HepG2 (cell line): ENCODE data around the gene OMA1. TPM values are rescaled to one million over a fixed set of nuclear protein-coding genes. Genes with fewer than 3 reads are reported as not detected.
"Not testable (repeated sequence)": the region's sequence is repeated elsewhere in the genome, so short reads cannot be mapped to it uniquely, and the experiment has no call there.

Experiments used
- ATAC-seq: fragments of 200-7000 bp; cut with Tn5 transposase; 3 replicates; pipeline ENCODE4 v1.9.1; 2020; ENCODE audit warnings: mild to moderate bottlenecking, moderate library complexity
- BruUV-seq: library from RNA; stranded (reverse); fragments of 400-500 nt; replicated peaks from 2 replicates; lab custom pipeline; 2021; lab: Mats Ljungman, UMichigan
- CTCF ChIA-PET: fragments of 300-600 bp; formaldehyde crosslinking; extraction: SDS; loops from one replicate; lab custom pipeline; 2021; ENCODE audit warnings: low total read pairs, inconsistent platforms, low intra/inter-chr PET ratio; lab: Yijun Ruan, JAX
- POLR2A ChIA-PET: fragments of 350-600 bp; sonication (Branson Sonifier 250); formaldehyde crosslinking; loops from one replicate; lab custom pipeline; 2020; ENCODE audit warnings: antibody characterized with exemption, inconsistent platforms; lab: Yijun Ruan, JAX
- DNase-seq: peaks from one replicate; pipeline ENCODE4 v3.0.0-alpha.2; 2015; ENCODE audit warnings: low spot score
- FAIRE-seq: peaks from 3 replicates; lab custom pipeline; 2011; peaks lifted over from hg19 to GRCh38; lab: Jason Lieb, UNC
- H2AFZ ChIP-seq: one replicate; pipeline ENCODE4 v1.6.1; 2011; ENCODE audit warnings: low read length, inconsistent platforms
- H3K27ac ChIP-seq: fragments of 300-600 bp; 3 replicates; pipeline ENCODE4 v1.8.0; 2011; ENCODE audit warnings: mixed run types, mild to moderate bottlenecking, mixed read lengths, low read length, inconsistent platforms; ENCODE audit not compliant: insufficient read depth; ENCODE audit errors: extremely low read length
- H3K27me3 ChIP-seq, 2 experiments: fragments of 200-600 bp in 1 of 2; 2 replicates in 1 of 2; 3 replicates in 1 of 2; pipeline versions ENCODE4 v1.6.0 to v1.8.0; 2011; ENCODE audit warnings: low read length in 2 of 2, mild to moderate bottlenecking in 2 of 2, moderate library complexity in 2 of 2, inconsistent platforms in 1 of 2; ENCODE audit not compliant: insufficient read depth in 2 of 2, control insufficient read depth in 1 of 2
- H3K36me3 ChIP-seq, 2 experiments: fragments of 200-600 bp in 1 of 2; replicated peaks in 1 of 2; 2 replicates in 1 of 2; 3 replicates in 1 of 2; pipeline versions ENCODE4 v1.5.1 to v1.8.0; 2011; ENCODE audit warnings: low read length in 2 of 2, inconsistent platforms in 1 of 2; ENCODE audit not compliant: insufficient read depth in 2 of 2, control insufficient read depth in 1 of 2
- H3K4me1 ChIP-seq: 2 replicates; pipeline ENCODE4 v1.5.1; 2012; ENCODE audit warnings: low read length, inconsistent platforms; ENCODE audit not compliant: insufficient read depth
- H3K4me2 ChIP-seq: 2 replicates; pipeline ENCODE4 v1.6.0; 2011; ENCODE audit warnings: low read depth, low read length, inconsistent platforms
- H3K4me3 ChIP-seq, 3 experiments: fragments of 200-600 bp in 1 of 3; sonication (generic), shearing (Covaris generic) in 1 of 3; replicated peaks in 1 of 3; 2 replicates each; pipeline ENCODE4 v1.5.1; 2011 to 2016; ENCODE audit warnings: low read length in 3 of 3, inconsistent platforms in 2 of 3, low read depth in 2 of 3, mild to moderate bottlenecking in 2 of 3, control low read depth in 1 of 3, mixed read lengths in 1 of 3; ENCODE audit not compliant: insufficient read depth in 1 of 3
- H3K79me2 ChIP-seq: one replicate; pipeline ENCODE4 v1.6.1; 2011; ENCODE audit warnings: low read length, inconsistent platforms; ENCODE audit not compliant: insufficient read depth
- H3K9ac ChIP-seq: 2 replicates; pipeline ENCODE4 v1.6.0; 2011; ENCODE audit warnings: mild to moderate bottlenecking, low read depth, low read length, inconsistent platforms; ENCODE audit not compliant: insufficient read depth
- H3K9me3 ChIP-seq: 2 replicates; pipeline ENCODE4 v1.5.1; 2012; ENCODE audit warnings: mild to moderate bottlenecking, low read length
- H4K20me1 ChIP-seq: 2 replicates; pipeline ENCODE4 v1.6.0; 2011; ENCODE audit warnings: inconsistent platforms, mild to moderate bottlenecking, low read length, moderate library complexity; ENCODE audit not compliant: insufficient read depth
- CC2D1A ChIP-seq: sonication (generic); formaldehyde crosslinking; IDR thresholded peaks from 2 replicates; pipeline ENCODE4 v1.8.1; 2023; ENCODE audit warnings: mild to moderate bottlenecking, missing genetic modification reagents
- CREB3 ChIP-seq: sonication (generic); formaldehyde crosslinking; IDR thresholded peaks from 2 replicates; pipeline ENCODE4 v1.5.0; 2020; ENCODE audit warnings: missing genetic modification reagents
- FOSL1 ChIP-seq: sonication (generic); formaldehyde crosslinking; IDR thresholded peaks from 2 replicates; pipeline ENCODE4 v1.9.0; 2021; ENCODE audit warnings: missing genetic modification reagents, borderline replicate concordance
- MBD4 ChIP-seq: IDR thresholded peaks from 2 replicates; pipeline ENCODE4 v1.6.1; 2012; ENCODE audit warnings: low read length, inconsistent platforms, borderline replicate concordance
- TMF1 ChIP-seq: sonication (generic); formaldehyde crosslinking; IDR thresholded peaks from 2 replicates; pipeline ENCODE4 v1.8.1; 2022; ENCODE audit warnings: low read depth, missing genetic modification reagents
- U2AF1 ChIP-seq: fragments of 200-400 bp; formaldehyde crosslinking; optimal IDR thresholded peaks from 2 replicates; pipeline ENCODE3; 2017; ENCODE audit warnings: mild to moderate bottlenecking, low read depth, low read length
- ZFYVE20 ChIP-seq: sonication (generic); formaldehyde crosslinking; IDR thresholded peaks from 2 replicates; pipeline ENCODE4 v1.8.0; 2023; ENCODE audit warnings: low read depth, mild to moderate bottlenecking, moderate library complexity, missing genetic modification reagents, borderline replicate concordance
- ZNF883 ChIP-seq: sonication (generic); formaldehyde crosslinking; IDR thresholded peaks from 2 replicates; pipeline ENCODE4 v1.5.1; 2020; ENCODE audit warnings: mild to moderate bottlenecking, missing genetic modification reagents; ENCODE audit errors: not compliant biosample characterization
- WGBS: methylation state at CpG from one replicate; pipeline ENCODE4 v1.1.6; 2017; ENCODE audit warnings: low lambda C conversion rate; 5-methylcytosine and 5-hydroxymethylcytosine counted together
- in situ Hi-C: cut with HindIII; loops from 2 replicates; pipeline ENCODE4 v1.10.0; 2017; ENCODE audit warnings: low pct_unique_long_range_greater_than_20kb; ENCODE audit not compliant: extremely low pct_ligation_motif_present
- intact Hi-C: fragments of 100-400 bp; cut with micrococcal nuclease; formaldehyde crosslinking; loops from one replicate; pipeline ENCODE4 v1.10.0; 2022; ENCODE audit not compliant: unreplicated experiment
- polyA plus RNA-seq, 8 experiments: library from polyadenylated mRNA; depleted of rRNA in 3 of 8; stranded (reverse) in 7 of 8; unstranded in 1 of 8; fragments of >200 nt; fragmentation: Illumina TruSeq in 4 of 8; extraction: Trizol in 4 of 8; gene quantifications; 2 replicates each; pipeline versions ENCODE4 v1.2.1 to v1.2.3, GENCODE V29; 2011 to 2016; ENCODE audit warnings: low read depth in 4 of 8, missing spikeins in 1 of 8, mixed read lengths in 1 of 8; ENCODE audit not compliant: insufficient read depth in 1 of 8
- total RNA-seq, 5 experiments: library from RNA; depleted of rRNA; stranded (reverse); fragments of >200 nt; fragmentation: Illumina TruSeq; extraction: Trizol; gene quantifications; 2 replicates each; pipeline ENCODE4 v1.2.3, GENCODE V29; 2016; ENCODE audit warnings: low read depth in 1 of 5

Gene OMA1
- total and polyA plus RNA-seq, 2 of the 13 experiments (the other 11 are each of a cell fraction or from before 2014, with no cell fraction given): 7.0 to 26.9 TPM

DNA sequence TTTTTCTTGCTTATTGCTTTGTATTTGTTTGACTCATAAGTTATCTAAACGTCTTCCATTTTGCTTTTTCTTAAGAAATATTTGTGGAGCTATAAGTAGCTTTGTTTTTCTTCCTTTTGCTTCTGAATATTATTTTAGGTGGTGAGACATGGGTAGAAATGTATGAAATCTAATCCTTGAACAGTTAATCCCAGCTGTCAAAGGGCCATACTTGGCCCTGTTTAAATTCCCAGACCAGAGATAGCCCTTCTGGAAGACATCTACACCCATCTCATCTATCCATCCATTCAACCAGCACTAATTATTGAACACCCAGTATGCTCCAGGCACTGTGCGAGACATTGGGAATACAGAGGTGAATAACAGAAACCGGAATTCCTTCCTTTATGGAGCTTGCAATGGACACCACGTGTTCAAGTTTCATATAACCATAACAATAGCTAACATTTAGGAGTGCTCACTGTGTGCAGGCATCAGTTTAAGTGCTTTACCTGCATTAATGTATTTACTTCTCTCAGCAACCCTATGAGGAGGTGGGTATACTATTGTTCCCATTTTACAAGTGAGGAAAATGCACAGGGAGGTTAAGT is 21.8 kb upstream of the OMA1 start (continued):
- TF ChIP-seq ZFYVE20 (CRISPR knock-in tag): no peak
- TF ChIP-seq U2AF1: no peak
- no peak for TF ChIP-seq CREB3 (CRISPR knock-in tag)
- TF ChIP-seq TMF1 (CRISPR knock-in tag): no peak
- no peak for TF ChIP-seq FOSL1 (CRISPR knock-in tag)

GRCh38 chr1:58566339-58566738 is 19.8 kb upstream of the OMA1 start:
- no TSS peak for BruUV-seq
- ChIA-PET CTCF (no interaction called here), POLR2A (no interaction called here)
- Histone ChIP-seq H3K79me2 (no peaks in the 10 kb centered on the region), H3K4me2 (no peak overlapping the region), H3K27me3 (peaks cover 0 to 3% of the 10 kb centered on the region in 2 experiments; a peak in 2 of 5 replicates), H2AFZ (no peak overlapping the region), H3K9me3 (no peaks in the 10 kb centered on the region), H3K27ac (no peak overlapping the region), H3K36me3 (no peaks in the 10 kb centered on the region), H3K4me3 (no peak overlapping the region), H4K20me1 (no peaks in the 10 kb centered on the region), H3K4me1 (peaks cover 18% of the 10 kb centered on the region), H3K9ac (no peak overlapping the region)
- TF ChIP-seq ZNF883 (no peak), MBD4 (no peak), CC2D1A (CRISPR knock-in tag) (no peak)
- ATAC-seq: no peak
- 51% methylated on average over 3 of the region's 3 CpGs for WGBS
- in situ Hi-C loops (no loop called here), intact Hi-C loops (no loop called here)
- DNase-seq: no peak
- no peak for FAIRE-seq

- H3K4me3 ChIP-seq, BruUV-seq, H4K20me1 ChIP-seq, H3K4me1 ChIP-seq, POLR2A ChIA-PET, FAIRE-seq, H3K9me3 ChIP-seq, H2AFZ ChIP-seq, DNase-seq, H3K27me3 ChIP-seq, CTCF ChIA-PET, H3K36me3 ChIP-seq, ATAC-seq, in situ Hi-C loops, intact Hi-C loops, H3K79me2 ChIP-seq, H3K4me2 ChIP-seq, H3K27ac ChIP-seq, H3K9ac ChIP-seq: not testable (repeated sequence)
- 25% methylated on average over 1 of the region's 1 CpG for WGBS
These were observed 17.2 kb upstream of the OMA1 start for GRCh38 chr1:58563715-58564114.
